ENCODE data around the gene TRIOBP.

GRCh38 chr22:37750596-37751162, 53.8 kb downstream of the TRIOBP start:
- TF ChIP-seq, protein P1, sequence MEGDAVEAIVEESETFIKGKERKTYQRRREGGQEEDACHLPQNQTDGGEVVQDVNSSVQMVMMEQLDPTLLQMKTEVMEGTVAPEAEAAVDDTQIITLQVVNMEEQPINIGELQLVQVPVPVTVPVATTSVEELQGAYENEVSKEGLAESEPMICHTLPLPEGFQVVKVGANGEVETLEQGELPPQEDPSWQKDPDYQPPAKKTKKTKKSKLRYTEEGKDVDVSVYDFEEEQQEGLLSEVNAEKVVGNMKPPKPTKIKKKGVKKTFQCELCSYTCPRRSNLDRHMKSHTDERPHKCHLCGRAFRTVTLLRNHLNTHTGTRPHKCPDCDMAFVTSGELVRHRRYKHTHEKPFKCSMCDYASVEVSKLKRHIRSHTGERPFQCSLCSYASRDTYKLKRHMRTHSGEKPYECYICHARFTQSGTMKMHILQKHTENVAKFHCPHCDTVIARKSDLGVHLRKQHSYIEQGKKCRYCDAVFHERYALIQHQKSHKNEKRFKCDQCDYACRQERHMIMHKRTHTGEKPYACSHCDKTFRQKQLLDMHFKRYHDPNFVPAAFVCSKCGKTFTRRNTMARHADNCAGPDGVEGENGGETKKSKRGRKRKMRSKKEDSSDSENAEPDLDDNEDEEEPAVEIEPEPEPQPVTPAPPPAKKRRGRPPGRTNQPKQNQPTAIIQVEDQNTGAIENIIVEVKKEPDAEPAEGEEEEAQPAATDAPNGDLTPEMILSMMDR (IDR thresholded peaks at IDR 0.05): no peak
- TF ChIP-seq POLR2A (IDR thresholded peaks at IDR 0.05): no peak
